NT2/D1 (cell line): ENCODE measurements around the gene CTSV.

Source experiments
- SUZ12 ChIP-seq: IDR thresholded peaks from 2 replicates; pipeline ENCODE4 v1.6.1; 2011; ENCODE audit not compliant: insufficient read length, insufficient read depth; ENCODE audit errors: extremely low read depth
- YY1 ChIP-seq: IDR thresholded peaks from 2 replicates; pipeline ENCODE4 v1.6.1; 2011; ENCODE audit not compliant: insufficient read length, insufficient read depth
- ZNF274 ChIP-seq: IDR thresholded peaks from 2 replicates; pipeline ENCODE4 v1.6.1; 2011; ENCODE audit warnings: mild to moderate bottlenecking, low read depth, low read length

GRCh38 chr9:97038611-97039513 lies at the start of gene CTSV:
- TF ChIP-seq SUZ12 (no peak), ZNF274 (no peak), YY1 (no peak)
